PC-9 (cell line): ENCODE results near the gene KCNQ5. TPM values are rescaled to one million over a fixed set of nuclear protein-coding genes. Genes with fewer than 3 reads are reported as not detected.

ENCODE experiments used
- BruUV-seq: library from RNA; stranded (reverse); fragments of 400-500 nt; replicated peaks from 2 replicates; lab custom pipeline; 2021; lab: Mats Ljungman, UMichigan
- CTCF ChIA-PET: fragments of 300-600 bp; sonication (Branson Sonifier 250); formaldehyde crosslinking; loops from one replicate; lab custom pipeline; 2022; ENCODE audit warnings: antibody characterized with exemption; lab: Charles Lee
- POLR2A ChIA-PET: fragments of 300-600 bp; sonication (Branson Sonifier 250); formaldehyde crosslinking; loops from one replicate; lab custom pipeline; 2022; ENCODE audit warnings: antibody characterized with exemption; ENCODE audit not compliant: unreplicated experiment; lab: Charles Lee
- DNase-seq, 2 experiments: peaks; one replicate each; pipeline versions ENCODE4 v3.0.0 to v3.0.0-alpha.2; 2015 to 2022; ENCODE audit warnings: mixed read lengths in 1 of 2
- H2AFZ ChIP-seq: fragments of 200-600 bp; sonication (generic); 2 replicates; pipeline ENCODE4 v1.8.1; 2017; ENCODE audit warnings: antibody characterized with exemption
- H3F3A ChIP-seq: fragments of 200-600 bp; sonication (generic); 2 replicates; pipeline ENCODE4 v1.8.1; 2017; ENCODE audit warnings: antibody characterized with exemption, mild to moderate bottlenecking, low read depth; ENCODE audit not compliant: insufficient read depth
- H3K27ac ChIP-seq: fragments of 200-600 bp; sonication (generic); 2 replicates; pipeline ENCODE4 v1.6.1; 2016; ENCODE audit warnings: mixed run types
- H3K27me3 ChIP-seq: fragments of 200-600 bp; sonication (generic); 2 replicates; pipeline ENCODE4 v1.6.1; 2016; ENCODE audit warnings: low read depth, mixed run types; ENCODE audit not compliant: insufficient read depth
- H3K36me3 ChIP-seq: fragments of 200-600 bp; sonication (generic); 2 replicates; pipeline ENCODE4 v1.6.1; 2016; ENCODE audit warnings: low read depth, mixed run types
- H3K4me1 ChIP-seq: fragments of 200-600 bp; sonication (generic); replicated peaks from 2 replicates; pipeline ENCODE4 v1.6.1; 2016; ENCODE audit warnings: mixed run types; ENCODE audit not compliant: insufficient read depth
- H3K4me2 ChIP-seq: fragments of 200-600 bp; sonication (generic); 2 replicates; pipeline ENCODE4 v1.6.1; 2017; ENCODE audit warnings: mixed run types
- H3K4me3 ChIP-seq: fragments of 200-600 bp; sonication (generic); 2 replicates; pipeline ENCODE4 v1.6.1; 2016; ENCODE audit warnings: mixed run types
- H3K79me2 ChIP-seq: fragments of 200-600 bp; sonication (generic); 2 replicates; pipeline ENCODE4 v1.6.1; 2017; ENCODE audit warnings: low read depth, mixed run types
- H3K9me2 ChIP-seq: fragments of 200-600 bp; sonication (generic); 2 replicates; pipeline ENCODE4 v1.8.1; 2017; ENCODE audit warnings: mild to moderate bottlenecking; ENCODE audit not compliant: insufficient read depth
- H3K9me3 ChIP-seq: fragments of 200-600 bp; sonication (generic); 2 replicates; pipeline ENCODE4 v1.8.1; 2016; ENCODE audit warnings: low read depth; ENCODE audit not compliant: insufficient read depth
- H4K20me1 ChIP-seq: fragments of 200-600 bp; sonication (generic); 2 replicates; pipeline ENCODE4 v1.8.1; 2017; ENCODE audit not compliant: insufficient read depth
- EZH2 ChIP-seq: fragments of 200-600 bp; sonication (generic); IDR thresholded peaks from 2 replicates; pipeline ENCODE4 v1.8.0; 2017; ENCODE audit warnings: antibody characterized with exemption, low read depth
- intact Hi-C: fragments of 100-400 bp; cut with micrococcal nuclease; formaldehyde crosslinking; loops from one replicate; pipeline ENCODE4 v1.10.0; 2022; ENCODE audit not compliant: unreplicated experiment
- total RNA-seq: library from RNA; stranded (reverse); gene quantifications from 2 replicates; pipeline ENCODE4 v1.2.3, GENCODE V29; 2021
- TF ChIP-seq, protein P1 (sequence below): fragments of 200-600 bp; sonication (generic); conservative IDR thresholded peaks from 2 replicates; pipeline ENCODE4 v1.6.1; 2017; ENCODE audit warnings: mixed run types, antibody characterized with exemption, mild to moderate bottlenecking, moderate library complexity

Gene KCNQ5
- total RNA-seq, 1 experiment from 2014 or later, result 0.20 TPM

DNA sequence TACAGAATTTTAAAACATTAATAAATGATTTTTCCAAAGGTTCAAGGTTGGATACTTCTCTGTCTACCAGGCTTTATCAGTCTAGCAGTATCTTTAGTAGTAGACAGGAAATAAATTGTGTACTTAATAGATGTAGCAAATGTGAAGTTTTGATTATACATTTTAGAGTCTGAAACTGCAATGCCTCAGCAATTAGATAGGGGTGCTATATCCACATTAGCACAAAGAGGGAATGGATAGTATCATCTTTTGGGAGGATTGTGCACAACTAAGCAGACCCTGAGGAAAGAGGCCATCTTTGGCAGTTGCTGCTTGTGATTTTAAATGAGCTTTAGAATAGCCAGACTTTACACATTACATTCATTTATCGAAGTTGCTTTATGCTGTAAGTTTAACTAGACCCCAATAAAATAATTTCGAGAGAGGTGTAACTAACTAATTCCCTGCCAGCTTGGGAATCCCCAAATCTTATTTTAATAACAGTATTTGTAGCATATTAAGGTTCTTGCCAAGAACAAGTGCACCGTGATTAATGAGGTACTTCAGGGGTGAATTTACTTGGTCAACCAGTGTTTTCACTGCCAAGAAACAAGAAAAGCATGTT, 2.8 kb downstream of the KCNQ5 start:
- Histone ChIP-seq H3K4me2 (no peak overlapping the region), H3K9me3 (no peaks in the 10 kb centered on the region), H3K36me3 (no peaks in the 10 kb centered on the region), H3K9me2 (no peaks in the 10 kb centered on the region), H3K4me1 (no peaks in the 10 kb centered on the region), H3K4me3 (no peak overlapping the region), H3F3A (no peaks in the 10 kb centered on the region; the same call in 1 of the 2 replicates), H3K27me3 (no peaks in the 10 kb centered on the region), H4K20me1 (no peaks in the 10 kb centered on the region), H2AFZ (no peak overlapping the region), H3K79me2 (no peaks in the 10 kb centered on the region), H3K27ac (no peak overlapping the region)
- POLR2A ChIA-PET, result no interaction called here
- CTCF ChIA-PET, result no interaction called here
- BruUV-seq, result no TSS peak
- TF ChIP-seq EZH2, result no peak
- TF ChIP-seq, protein P1, sequence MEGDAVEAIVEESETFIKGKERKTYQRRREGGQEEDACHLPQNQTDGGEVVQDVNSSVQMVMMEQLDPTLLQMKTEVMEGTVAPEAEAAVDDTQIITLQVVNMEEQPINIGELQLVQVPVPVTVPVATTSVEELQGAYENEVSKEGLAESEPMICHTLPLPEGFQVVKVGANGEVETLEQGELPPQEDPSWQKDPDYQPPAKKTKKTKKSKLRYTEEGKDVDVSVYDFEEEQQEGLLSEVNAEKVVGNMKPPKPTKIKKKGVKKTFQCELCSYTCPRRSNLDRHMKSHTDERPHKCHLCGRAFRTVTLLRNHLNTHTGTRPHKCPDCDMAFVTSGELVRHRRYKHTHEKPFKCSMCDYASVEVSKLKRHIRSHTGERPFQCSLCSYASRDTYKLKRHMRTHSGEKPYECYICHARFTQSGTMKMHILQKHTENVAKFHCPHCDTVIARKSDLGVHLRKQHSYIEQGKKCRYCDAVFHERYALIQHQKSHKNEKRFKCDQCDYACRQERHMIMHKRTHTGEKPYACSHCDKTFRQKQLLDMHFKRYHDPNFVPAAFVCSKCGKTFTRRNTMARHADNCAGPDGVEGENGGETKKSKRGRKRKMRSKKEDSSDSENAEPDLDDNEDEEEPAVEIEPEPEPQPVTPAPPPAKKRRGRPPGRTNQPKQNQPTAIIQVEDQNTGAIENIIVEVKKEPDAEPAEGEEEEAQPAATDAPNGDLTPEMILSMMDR, result peak; percentile 71
- intact Hi-C loops, result loop anchor here (5.0 to 10.0 kb wide), 3 partner anchors 160 to 410 kb away; no protein-coding TSS in a partner anchor
- no peak for DNase-seq

DNA sequence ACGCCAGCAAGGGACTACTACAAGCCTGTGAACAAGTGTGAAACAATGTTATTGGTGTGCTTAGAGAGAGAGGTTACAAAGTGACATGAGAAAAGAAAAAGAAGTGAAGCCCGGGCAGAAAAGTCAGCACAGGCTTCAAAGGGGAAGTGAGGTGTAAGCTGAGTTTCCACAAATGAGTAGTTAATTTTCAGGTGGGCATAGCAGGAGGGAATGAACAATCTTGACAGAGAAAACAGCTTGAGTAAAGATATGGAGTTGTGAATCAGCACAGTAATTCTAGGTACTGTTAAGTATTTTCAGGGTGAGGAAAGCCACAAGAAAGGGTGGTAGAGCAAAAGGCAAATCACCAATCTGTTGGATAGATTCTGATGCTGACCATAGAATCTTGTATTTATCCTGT, 4.3 kb downstream of the KCNQ5 start:
- Histone ChIP-seq H2AFZ (no peak overlapping the region), H4K20me1 (no peaks in the 10 kb centered on the region), H3K4me3 (no peak overlapping the region), H3K4me2 (no peak overlapping the region), H3K4me1 (no peaks in the 10 kb centered on the region), H3K9me2 (no peaks in the 10 kb centered on the region), H3F3A (no peaks in the 10 kb centered on the region; the same call in 1 of the 2 replicates), H3K27me3 (no peaks in the 10 kb centered on the region), H3K27ac (no peak overlapping the region), H3K9me3 (no peaks in the 10 kb centered on the region), H3K36me3 (no peaks in the 10 kb centered on the region), H3K79me2 (no peaks in the 10 kb centered on the region)
- intact Hi-C loops, result loop anchor here (10.0 kb wide), 2 partner anchors 159 to 409 kb away; no protein-coding TSS in a partner anchor
- DNase-seq, result no peak
- CTCF ChIA-PET, result no interaction called here
- POLR2A ChIA-PET, result no interaction called here
- BruUV-seq, result no TSS peak
- TF ChIP-seq, protein P1, result no peak
- no peak for TF ChIP-seq EZH2

DNA sequence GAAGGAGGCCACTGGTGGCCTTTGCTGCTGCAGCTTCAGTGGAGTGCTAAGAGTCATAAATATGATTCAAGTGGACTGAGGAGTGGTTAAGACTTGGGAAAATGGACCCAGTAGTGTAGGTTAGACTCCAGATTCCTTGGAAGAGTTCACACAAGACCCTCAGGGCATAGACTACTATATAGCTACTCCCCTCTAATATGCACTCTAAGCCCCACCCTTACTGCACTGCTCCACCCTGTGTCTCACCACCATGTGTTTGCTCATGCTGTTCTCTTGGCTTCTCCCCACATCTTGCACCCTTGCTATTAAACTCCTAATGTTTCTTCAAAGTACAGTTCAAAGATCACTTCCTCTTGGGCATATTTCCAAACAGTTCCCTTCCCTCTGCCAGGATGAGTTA, 5.7 kb downstream of the KCNQ5 start:
- no peak for DNase-seq
- Histone ChIP-seq H3K79me2 (no peaks in the 10 kb centered on the region), H4K20me1 (no peaks in the 10 kb centered on the region), H3K4me3 (no peak overlapping the region), H3K4me2 (no peak overlapping the region), H3K36me3 (no peaks in the 10 kb centered on the region), H3K27ac (no peak overlapping the region), H3K27me3 (no peaks in the 10 kb centered on the region), H2AFZ (no peak overlapping the region), H3K4me1 (no peaks in the 10 kb centered on the region), H3K9me2 (no peaks in the 10 kb centered on the region), H3F3A (no peaks in the 10 kb centered on the region; the same call in 1 of the 2 replicates), H3K9me3 (no peaks in the 10 kb centered on the region)
- intact Hi-C loops, result loop anchor here (10.0 kb wide), 2 partner anchors 157 to 407 kb away; no protein-coding TSS in a partner anchor
- ChIA-PET CTCF (no interaction called here), POLR2A (no interaction called here)
- no TSS peak for BruUV-seq
- TF ChIP-seq, protein P1, result no peak
- TF ChIP-seq EZH2, result no peak
